GM18526 (cell line): Measurements from ENCODE around the gene METTL26.

Experiments used
- POLR2A ChIP-seq: IDR thresholded peaks from 3 replicates; pipeline ENCODE4 v1.6.1; 2011; ENCODE audit not compliant: insufficient read length; ENCODE audit errors: extremely low read depth

METTL26 gene

GRCh38 chr16:678209-678857 lies 42.2 kb upstream of the METTL26 start:
- TF ChIP-seq POLR2A: no peak

GRCh38 chr16:677316-678190 lies 41.4 kb upstream of the METTL26 start:
- TF ChIP-seq POLR2A: no peak

GRCh38 chr16:676913-677312 lies 40.8 kb upstream of the METTL26 start:
- TF ChIP-seq POLR2A: no peak

- TF ChIP-seq POLR2A: no peak
Observed at GRCh38 chr16:676565-676902, 40.4 kb upstream of the METTL26 start.

GRCh38 chr16:675884-676564 lies 39.9 kb upstream of the METTL26 start:
- TF ChIP-seq POLR2A: no peak

- no peak for TF ChIP-seq POLR2A
Observed at GRCh38 chr16:674968-675883, 39.1 kb upstream of the METTL26 start, which contains the start of gene RHBDL1. TSS of gene RHBDL1 (plus strand) at chr16:675671. CDS start at chr16:675791, 120 bp downstream.

GRCh38 chr16:674214-674881 lies 38.2 kb upstream of the METTL26 start:
- no peak for TF ChIP-seq POLR2A

- TF ChIP-seq POLR2A: no peak
Observed at GRCh38 chr16:673399-673991, 37.4 kb upstream of the METTL26 start.

- TF ChIP-seq POLR2A: no peak
Observed at GRCh38 chr16:672851-673250, 36.7 kb upstream of the METTL26 start.

- no peak for TF ChIP-seq POLR2A
Observed at GRCh38 chr16:672371-672770, 36.3 kb upstream of the METTL26 start.

GRCh38 chr16:671353-672131 lies 35.4 kb upstream of the METTL26 start:
- TF ChIP-seq POLR2A: no peak

GRCh38 chr16:670485-671352 lies 34.6 kb upstream of the METTL26 start:
- no peak for TF ChIP-seq POLR2A
